HG02884 (cell line): Measurements from ENCODE around the gene PLCE1.

Source experiments
- ATAC-seq: cut with Tn5 transposase; IDR thresholded peaks from one replicate; pipeline ENCODE4 v1.9.1; 2021; ENCODE audit warnings: mild to moderate bottlenecking, moderate library complexity; ENCODE audit not compliant: unreplicated experiment

The PLCE1 gene

GRCh38 chr10:93993414-93993781 lies 333 bp upstream of the PLCE1 start:
- ATAC-seq: no peak

- no peak for ATAC-seq
Observed at GRCh38 chr10:93994438-93994801, 689 bp downstream of the PLCE1 start.

- ATAC-seq: no peak
Observed at GRCh38 chr10:93995182-93995581, 1.5 kb downstream of the PLCE1 start.

- no peak for ATAC-seq
Observed at GRCh38 chr10:93995598-93996271, 2.0 kb downstream of the PLCE1 start.

GRCh38 chr10:93996551-93996950 lies 2.8 kb downstream of the PLCE1 start:
- ATAC-seq: no peak

- no peak for ATAC-seq
Observed at GRCh38 chr10:93997546-93997945, 3.8 kb downstream of the PLCE1 start.

GRCh38 chr10:93999401-93999851 lies 5.7 kb downstream of the PLCE1 start:
- no peak for ATAC-seq

- no peak for ATAC-seq
Observed at GRCh38 chr10:94000638-94001415, 7.1 kb downstream of the PLCE1 start.

- no peak for ATAC-seq
Observed at GRCh38 chr10:94001416-94001810, 7.7 kb downstream of the PLCE1 start.

GRCh38 chr10:94002156-94002555 lies 8.4 kb downstream of the PLCE1 start:
- no peak for ATAC-seq

- no peak for ATAC-seq
Observed at GRCh38 chr10:94003488-94003887, 9.8 kb downstream of the PLCE1 start.

GRCh38 chr10:94005050-94005449 lies 11.3 kb downstream of the PLCE1 start:
- ATAC-seq: no peak

GRCh38 chr10:94006591-94007550 lies 13.1 kb downstream of the PLCE1 start:
- no peak for ATAC-seq

GRCh38 chr10:94008526-94008925 lies 14.8 kb downstream of the PLCE1 start:
- ATAC-seq: no peak

- ATAC-seq: no peak
Observed at GRCh38 chr10:94010116-94010515, 16.4 kb downstream of the PLCE1 start.

- no peak for ATAC-seq
Observed at GRCh38 chr10:94010886-94011285, 17.2 kb downstream of the PLCE1 start.

- ATAC-seq: no peak
Observed at GRCh38 chr10:94011296-94011695, 17.6 kb downstream of the PLCE1 start.

GRCh38 chr10:94012834-94013233 lies 19.1 kb downstream of the PLCE1 start:
- ATAC-seq: no peak

GRCh38 chr10:94013331-94013760 lies 19.6 kb downstream of the PLCE1 start:
- no peak for ATAC-seq

GRCh38 chr10:94014304-94014703 lies 20.6 kb downstream of the PLCE1 start:
- no peak for ATAC-seq
